MM.1S (cell line): ENCODE results near the gene GFER.

Source experiments
- CTCF ChIP-seq: fragments of 300-600 bp; sonication (generic); IDR thresholded peaks from 2 replicates; pipeline ENCODE4 v1.5.1; 2016; ENCODE audit warnings: antibody characterized with exemption, low read length, mixed read lengths
- EZH2 ChIP-seq: fragments of 300-600 bp; sonication (generic); optimal IDR thresholded peaks from 2 replicates; pipeline ENCODE3; 2017; ENCODE audit warnings: low read depth, mild to moderate bottlenecking, antibody characterized with exemption, low read length, mixed read lengths
- EZH2phosphoT487 ChIP-seq: fragments of 300-600 bp; sonication (generic); IDR thresholded peaks from 2 replicates; pipeline ENCODE4 v1.6.1; 2018; ENCODE audit warnings: antibody characterized with exemption, low read length

- TF ChIP-seq CTCF (no peak), EZH2 (no peak), EZH2phosphoT487 (no peak)
Observed at GRCh38 chr16:1936945-1937479, 47.0 kb upstream of the GFER start.
